ENCODE measurements around the gene ARMH1.
"Not testable (repeated sequence)": the region's sequence is repeated elsewhere in the genome, so short reads cannot be mapped to it uniquely, and the experiment has no call there.

Gene ARMH1

DNA sequence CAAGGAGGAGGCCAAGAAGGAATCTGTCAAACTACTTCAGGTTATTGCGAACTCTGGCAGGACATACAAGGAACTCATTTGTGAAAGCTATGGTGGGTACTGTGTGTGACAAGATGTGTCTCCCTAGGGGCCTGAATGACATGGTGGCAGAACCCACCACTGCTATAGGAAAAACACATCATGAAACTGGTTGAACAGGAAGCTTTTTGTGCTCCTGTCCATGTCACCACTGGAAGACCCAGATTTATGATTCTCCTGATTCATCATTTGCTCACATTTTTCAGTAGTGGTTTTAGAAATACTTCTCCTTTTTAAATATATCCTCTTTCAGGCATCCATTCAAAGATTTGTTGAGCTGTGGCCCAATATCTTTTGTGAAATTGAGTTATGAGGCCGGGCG is 23.6 kb downstream of the ARMH1 start:
- H2AFZ ChIP-seq (ENCODE audit: low read depth, low read length) = no peak overlapping the region
- no peaks in the 10 kb centered on the region for H3K27me3 ChIP-seq (ENCODE audit: insufficient read depth, low read length)
- H3K4me3 ChIP-seq (ENCODE audit: low read length) = no peak overlapping the region
- H3K9me3 ChIP-seq (ENCODE audit: low read length) = no peaks in the 10 kb centered on the region
- H3K36me3 ChIP-seq (ENCODE audit: insufficient read depth, low read length) = no peaks in the 10 kb centered on the region
- no peaks in the 10 kb centered on the region for H3K4me1 ChIP-seq (ENCODE audit: insufficient read depth, low read length)

DNA sequence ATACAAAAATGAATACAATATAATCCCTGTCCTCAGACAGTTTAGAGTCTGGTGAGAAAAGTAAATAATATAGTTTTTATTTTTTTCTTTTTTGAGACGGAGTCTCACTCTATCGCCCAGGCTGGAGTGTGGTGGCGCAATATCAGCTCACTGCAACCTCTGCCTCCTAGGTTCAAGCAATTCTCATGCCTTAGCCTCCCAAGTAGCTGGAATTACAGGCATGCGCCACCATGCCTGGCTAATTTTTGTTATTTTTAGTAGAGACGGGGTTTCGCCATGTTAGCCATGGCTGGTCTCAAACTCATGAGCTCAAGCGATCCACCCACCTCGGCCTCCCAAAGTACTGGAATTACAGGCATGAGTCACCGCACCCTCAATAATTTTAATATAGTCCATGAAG is 24.9 kb downstream of the ARMH1 start:
- H3K36me3 ChIP-seq (ENCODE audit: insufficient read depth, low read length); H3K27me3 ChIP-seq (ENCODE audit: insufficient read depth, low read length); H3K4me3 ChIP-seq (ENCODE audit: low read length): not testable (repeated sequence)

DNA sequence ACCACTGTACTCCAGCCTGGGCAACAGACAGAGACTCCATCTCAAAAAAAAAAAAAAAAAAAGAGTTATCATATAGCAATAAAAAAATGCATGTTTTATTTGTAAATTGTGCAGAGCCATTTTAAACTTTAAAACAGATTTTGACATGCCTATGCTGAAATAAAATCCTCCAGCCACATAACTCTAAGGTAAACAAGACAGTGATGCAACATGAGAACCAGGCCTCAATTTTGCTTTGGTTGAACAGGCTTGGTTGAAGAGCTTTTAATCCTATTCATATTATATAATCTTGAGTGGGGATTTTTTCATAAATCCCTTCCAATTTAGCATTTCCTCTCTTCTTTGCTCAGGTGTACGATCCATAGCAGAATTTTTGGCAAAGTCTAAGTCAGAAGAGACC is 26.1 kb downstream of the ARMH1 start:
- Histone ChIP-seq H3K4me1 (ENCODE audit: insufficient read depth, low read length) (no peaks in the 10 kb centered on the region), H3K36me3 (ENCODE audit: insufficient read depth, low read length) (no peaks in the 10 kb centered on the region), H3K27me3 (ENCODE audit: insufficient read depth, low read length) (no peaks in the 10 kb centered on the region), H3K4me3 (ENCODE audit: low read length) (no peak overlapping the region), H3K9me3 (ENCODE audit: low read length) (no peaks in the 10 kb centered on the region), H2AFZ (ENCODE audit: low read depth, low read length) (no peak overlapping the region)

More for the DNA sequence above, 24.9 kb downstream of the ARMH1 start:
- not testable (repeated sequence) for H3K4me1 ChIP-seq (ENCODE audit: insufficient read depth, low read length); H2AFZ ChIP-seq (ENCODE audit: low read depth, low read length); H3K9me3 ChIP-seq (ENCODE audit: low read length)

DNA sequence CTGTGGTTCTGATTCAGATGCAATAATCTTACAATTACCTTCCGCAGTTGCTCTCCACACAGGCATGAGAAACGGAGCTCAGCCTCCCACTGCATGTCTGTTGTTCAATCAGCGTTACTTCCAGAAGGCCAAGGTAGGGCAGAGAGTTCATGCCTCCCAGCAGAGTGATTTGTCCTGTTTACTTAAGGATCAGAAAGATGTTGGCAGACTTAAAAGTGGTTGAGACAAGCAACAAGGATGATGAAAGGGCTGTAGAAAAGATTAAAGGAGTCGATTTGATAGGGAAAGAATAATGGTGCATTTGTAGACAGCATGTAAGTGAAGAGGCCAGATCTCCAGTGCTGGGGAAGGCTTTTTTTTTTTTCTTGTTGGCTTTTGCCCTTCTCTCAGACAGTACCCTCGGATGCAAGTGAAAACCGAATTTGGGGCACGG is 26.6 kb downstream of the ARMH1 start:
- H3K4me1 ChIP-seq (ENCODE audit: insufficient read depth, low read length) = no peaks in the 10 kb centered on the region
- H3K4me3 ChIP-seq (ENCODE audit: low read length) = no peak overlapping the region
- H3K27me3 ChIP-seq (ENCODE audit: insufficient read depth, low read length) = no peaks in the 10 kb centered on the region
- no peaks in the 10 kb centered on the region for H3K36me3 ChIP-seq (ENCODE audit: insufficient read depth, low read length)
- no peak overlapping the region for H2AFZ ChIP-seq (ENCODE audit: low read depth, low read length)
- H3K9me3 ChIP-seq (ENCODE audit: low read length) = no peaks in the 10 kb centered on the region

DNA sequence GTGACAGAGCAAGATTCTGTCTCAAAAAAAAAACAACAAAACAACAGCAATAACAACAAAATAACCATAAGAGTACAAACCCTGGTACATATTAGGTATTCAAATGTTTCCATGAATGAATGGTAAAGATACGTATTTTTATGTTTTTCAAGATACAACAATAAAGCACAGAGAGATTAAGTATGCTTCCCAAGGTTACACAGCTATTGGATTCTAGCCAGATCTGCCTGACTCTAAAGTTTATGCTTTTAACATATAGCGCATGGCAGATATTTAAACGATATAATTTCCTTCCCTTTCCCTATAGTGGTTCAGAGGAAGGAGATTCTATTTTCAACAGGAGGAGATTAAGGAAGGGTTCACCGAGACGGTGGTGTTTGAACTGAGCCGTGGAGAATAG is 31.0 kb downstream of the ARMH1 start:
- H3K27me3 ChIP-seq (ENCODE audit: insufficient read depth, low read length) = no peaks in the 10 kb centered on the region
- H3K36me3 ChIP-seq (ENCODE audit: insufficient read depth, low read length) = peaks cover 2% of the 10 kb centered on the region
- no peak overlapping the region for H3K4me3 ChIP-seq (ENCODE audit: low read length)
- no peaks in the 10 kb centered on the region for H3K4me1 ChIP-seq (ENCODE audit: insufficient read depth, low read length)
- H3K9me3 ChIP-seq (ENCODE audit: low read length) = peaks cover 14% of the 10 kb centered on the region
- H2AFZ ChIP-seq (ENCODE audit: low read depth, low read length) = no peak overlapping the region

DNA sequence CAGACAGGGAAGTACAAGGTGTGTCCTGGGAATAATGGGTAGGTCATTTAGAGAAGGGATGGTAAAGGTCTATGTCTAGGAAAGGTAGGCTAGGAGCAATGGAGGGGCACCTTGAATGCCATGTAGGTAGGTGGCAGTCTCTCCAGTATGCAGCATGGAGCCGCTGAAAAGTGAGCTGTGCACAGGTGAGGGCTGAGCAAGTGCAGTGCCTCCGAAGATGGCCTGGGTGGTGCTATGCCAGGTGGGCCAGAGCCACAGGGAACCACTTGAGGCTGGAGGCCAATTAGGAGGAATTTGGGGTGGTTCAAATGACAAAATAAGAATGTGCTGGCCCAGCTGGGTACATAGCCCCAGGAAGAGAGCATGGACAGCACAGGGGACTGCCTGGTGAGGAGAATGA is 31.4 kb downstream of the ARMH1 start:
- Histone ChIP-seq H2AFZ (ENCODE audit: low read depth, low read length) (no peak overlapping the region), H3K9me3 (ENCODE audit: low read length) (peaks cover 14% of the 10 kb centered on the region), H3K36me3 (ENCODE audit: insufficient read depth, low read length) (peaks cover 2% of the 10 kb centered on the region), H3K4me1 (ENCODE audit: insufficient read depth, low read length) (no peaks in the 10 kb centered on the region), H3K27me3 (ENCODE audit: insufficient read depth, low read length) (no peaks in the 10 kb centered on the region), H3K4me3 (ENCODE audit: low read length) (no peak overlapping the region)

DNA sequence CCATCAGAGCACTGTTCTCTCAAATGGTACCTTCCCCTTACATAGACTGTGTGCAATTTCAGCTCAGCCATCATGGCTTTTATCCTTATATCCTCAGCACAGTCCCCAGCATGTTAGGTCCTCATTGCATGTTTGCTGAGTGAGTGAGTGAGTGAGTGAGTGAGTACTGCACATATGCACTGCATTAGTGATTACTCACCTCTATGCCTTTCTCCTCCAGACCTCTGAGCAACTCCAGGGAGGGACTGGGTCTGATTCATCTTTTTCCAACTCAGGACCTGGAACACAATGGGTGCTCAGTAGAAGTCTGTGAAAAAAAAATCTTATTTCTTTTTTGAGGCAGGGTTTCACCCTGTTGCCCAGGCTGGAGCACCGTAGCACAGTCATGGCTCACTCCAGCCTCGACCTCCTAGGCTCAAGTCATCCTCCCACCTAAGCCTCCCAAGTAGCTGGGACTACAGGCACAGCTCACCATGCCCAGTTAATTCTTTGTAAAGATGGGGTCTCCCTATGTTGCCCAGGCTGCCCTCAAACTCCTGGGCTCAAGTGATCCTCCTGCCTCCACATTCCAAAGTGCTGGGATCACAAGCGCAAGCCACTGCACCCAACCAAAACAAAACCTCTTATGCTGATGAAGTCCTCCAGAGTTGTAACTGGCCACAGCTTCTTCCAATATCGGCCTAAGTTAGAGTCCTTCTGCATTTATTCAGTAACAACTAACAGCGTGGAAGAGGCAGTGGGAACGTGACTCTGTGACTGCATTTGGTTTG is 32.8 kb downstream of the ARMH1 start:
- Histone ChIP-seq H3K9me3 (ENCODE audit: low read length) (peaks cover 14% of the 10 kb centered on the region), H3K4me1 (ENCODE audit: insufficient read depth, low read length) (no peaks in the 10 kb centered on the region), H2AFZ (ENCODE audit: low read depth, low read length) (no peak overlapping the region), H3K36me3 (ENCODE audit: insufficient read depth, low read length) (peaks cover 2% of the 10 kb centered on the region), H3K27me3 (ENCODE audit: insufficient read depth, low read length) (no peaks in the 10 kb centered on the region), H3K4me3 (ENCODE audit: low read length) (no peak overlapping the region)

DNA sequence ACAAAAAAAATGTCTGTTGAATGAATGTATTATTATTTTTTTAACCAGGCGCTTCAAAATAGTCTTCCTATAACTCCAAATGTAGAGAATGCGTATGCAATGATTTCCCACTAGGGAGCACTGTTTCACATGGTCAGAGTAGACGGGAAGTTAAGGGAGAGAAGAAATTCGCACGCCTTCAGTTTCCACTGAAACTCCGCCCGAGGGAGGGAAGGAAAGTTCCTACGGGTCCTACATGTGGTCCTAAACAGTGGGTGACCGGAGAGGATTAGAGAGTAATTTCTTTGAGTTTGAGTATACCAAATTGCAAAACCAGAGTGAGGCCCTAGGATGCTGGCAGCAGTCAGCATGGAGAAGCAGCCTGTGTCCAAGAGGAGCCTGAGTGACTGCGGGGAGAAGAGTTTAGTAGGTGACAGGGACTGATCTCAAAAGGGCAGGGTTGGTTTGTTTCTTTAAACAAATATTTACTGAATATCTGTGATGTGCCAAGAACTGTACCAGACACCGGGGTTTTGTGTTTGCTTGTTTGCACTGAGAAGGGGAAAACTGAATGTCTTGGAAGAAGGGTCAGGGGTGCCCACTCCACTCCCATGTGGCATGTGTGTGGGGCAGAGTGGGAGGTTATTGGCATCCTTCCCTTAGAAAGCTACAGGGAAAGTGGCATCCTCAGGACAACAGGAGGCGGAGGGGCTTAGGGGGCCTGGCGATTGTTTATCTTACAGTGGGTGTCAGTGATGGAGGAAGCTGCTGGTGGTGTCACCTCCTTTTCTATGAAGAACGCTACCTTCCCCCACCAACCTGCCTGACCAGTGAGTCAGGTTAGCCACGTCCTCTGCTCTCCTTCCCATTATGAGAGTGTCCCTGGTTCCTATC is 33.7 kb downstream of the ARMH1 start:
- peaks cover 14% of the 10 kb centered on the region for H3K9me3 ChIP-seq (ENCODE audit: low read length)
- no peak overlapping the region for H2AFZ ChIP-seq (ENCODE audit: low read depth, low read length)
- peaks cover 2% of the 10 kb centered on the region for H3K36me3 ChIP-seq (ENCODE audit: insufficient read depth, low read length)
- no peak overlapping the region for H3K4me3 ChIP-seq (ENCODE audit: low read length)
- no peaks in the 10 kb centered on the region for H3K27me3 ChIP-seq (ENCODE audit: insufficient read depth, low read length)
- H3K4me1 ChIP-seq (ENCODE audit: insufficient read depth, low read length) = no peaks in the 10 kb centered on the region

DNA sequence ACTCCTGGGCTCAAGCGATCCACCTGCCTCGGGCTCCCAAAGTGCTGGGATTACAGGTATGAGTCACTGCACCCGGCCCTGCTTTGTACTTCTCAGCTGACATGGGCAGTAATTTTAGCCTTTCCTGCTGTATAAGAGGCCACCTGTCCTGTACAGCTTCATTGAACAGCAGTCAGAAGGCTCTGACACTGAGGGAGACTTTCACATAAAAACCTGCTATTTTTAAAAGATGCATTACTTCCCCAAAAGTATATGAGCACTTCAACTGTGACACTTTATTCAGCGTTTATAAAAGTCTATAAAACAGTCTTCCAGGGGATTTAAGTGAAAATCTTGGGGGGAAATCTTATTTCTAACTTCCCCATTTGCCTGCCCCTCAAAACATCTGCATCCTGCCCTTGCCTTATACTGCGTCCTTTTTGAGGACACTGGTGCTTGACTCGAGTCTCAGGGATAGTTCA is 38.8 kb downstream of the ARMH1 start:
- Histone ChIP-seq H3K4me1 (ENCODE audit: insufficient read depth, low read length) (no peaks in the 10 kb centered on the region), H3K4me3 (ENCODE audit: low read length) (no peak overlapping the region), H2AFZ (ENCODE audit: low read depth, low read length) (no peak overlapping the region), H3K36me3 (ENCODE audit: insufficient read depth, low read length) (no peaks in the 10 kb centered on the region), H3K27me3 (ENCODE audit: insufficient read depth, low read length) (no peaks in the 10 kb centered on the region), H3K9me3 (ENCODE audit: low read length) (peaks cover 6% of the 10 kb centered on the region)

DNA sequence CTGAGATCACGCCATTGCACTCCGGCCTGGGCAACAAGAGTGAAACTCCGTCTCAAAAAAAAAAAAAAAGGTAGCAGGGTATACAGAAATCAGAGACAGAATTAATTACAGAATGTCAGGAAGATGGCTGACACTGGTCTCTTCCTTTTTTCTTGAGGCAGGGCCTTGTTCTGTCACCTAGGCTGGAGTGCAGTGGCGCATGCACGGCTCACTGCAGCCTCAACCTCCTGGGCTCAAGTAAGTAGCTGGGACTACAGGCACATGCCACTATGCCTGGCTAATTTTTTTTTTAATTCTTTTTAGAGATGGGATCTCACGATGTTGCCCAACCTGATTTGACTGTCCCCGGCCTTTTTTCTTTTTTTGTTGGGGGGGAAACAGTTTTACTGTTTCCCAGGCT is 40.0 kb downstream of the ARMH1 start:
- Histone ChIP-seq H3K4me1 (ENCODE audit: insufficient read depth, low read length) (no peaks in the 10 kb centered on the region), H3K9me3 (ENCODE audit: low read length) (no peaks in the 10 kb centered on the region), H3K4me3 (ENCODE audit: low read length) (no peak overlapping the region), H3K36me3 (ENCODE audit: insufficient read depth, low read length) (no peaks in the 10 kb centered on the region), H3K27me3 (ENCODE audit: insufficient read depth, low read length) (no peaks in the 10 kb centered on the region), H2AFZ (ENCODE audit: low read depth, low read length) (no peak overlapping the region)

DNA sequence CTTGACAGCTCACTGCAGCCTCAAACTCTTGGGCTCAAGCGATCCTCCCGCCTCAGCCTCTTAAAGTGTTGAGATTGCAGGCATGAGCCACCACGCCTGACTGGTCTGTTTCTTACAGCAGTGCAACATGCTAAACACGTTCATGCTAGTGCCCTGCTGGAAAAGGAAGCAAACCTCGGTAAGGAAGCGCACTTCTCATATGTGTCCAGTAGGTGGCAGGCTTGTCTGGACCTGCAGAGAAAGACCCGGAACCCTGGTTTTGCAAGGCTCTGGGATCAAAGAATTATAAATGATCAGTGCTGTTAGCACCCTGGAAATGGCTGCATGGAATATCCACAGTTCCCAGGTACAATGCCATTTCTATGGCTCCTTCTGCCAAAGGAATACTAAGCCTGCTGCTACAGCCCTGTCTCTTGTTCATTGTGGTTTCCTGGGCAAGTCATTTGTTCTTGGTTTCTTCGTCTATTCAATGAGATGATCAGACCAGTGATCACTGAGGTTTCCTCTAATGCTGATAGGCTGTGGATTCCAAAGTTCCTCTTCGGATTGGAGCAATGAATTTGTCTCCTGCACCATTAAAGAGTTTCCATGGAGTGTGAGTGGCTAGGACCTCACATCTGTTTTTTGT is 40.5 kb downstream of the ARMH1 start:
- Histone ChIP-seq H3K36me3 (ENCODE audit: insufficient read depth, low read length) (no peaks in the 10 kb centered on the region), H2AFZ (ENCODE audit: low read depth, low read length) (no peak overlapping the region), H3K27me3 (ENCODE audit: insufficient read depth, low read length) (no peaks in the 10 kb centered on the region), H3K9me3 (ENCODE audit: low read length) (no peaks in the 10 kb centered on the region), H3K4me1 (ENCODE audit: insufficient read depth, low read length) (no peaks in the 10 kb centered on the region), H3K4me3 (ENCODE audit: low read length) (no peak overlapping the region)

DNA sequence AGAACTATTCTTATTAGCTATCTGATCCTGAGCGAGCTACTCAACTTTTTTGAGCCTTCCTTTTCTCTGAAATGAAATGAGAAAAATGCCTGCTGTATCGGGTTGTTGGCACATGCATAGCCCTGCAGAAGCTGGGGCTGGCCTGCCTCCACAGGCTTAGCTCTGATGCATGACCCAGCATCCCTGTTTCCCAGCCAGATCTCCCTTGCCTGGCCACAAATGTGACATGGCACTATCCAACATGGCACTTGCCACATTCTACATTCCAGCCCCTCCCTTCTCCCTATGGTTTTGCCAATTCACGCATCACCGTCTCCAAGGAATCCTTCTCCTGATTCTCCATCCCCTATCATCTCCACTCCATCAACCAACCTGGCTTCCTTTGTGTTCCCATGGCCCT is 42.6 kb downstream of the ARMH1 start:
- no peak overlapping the region for H3K4me3 ChIP-seq (ENCODE audit: low read length)
- no peak overlapping the region for H2AFZ ChIP-seq (ENCODE audit: low read depth, low read length)
- no peaks in the 10 kb centered on the region for H3K36me3 ChIP-seq (ENCODE audit: insufficient read depth, low read length)
- no peaks in the 10 kb centered on the region for H3K9me3 ChIP-seq (ENCODE audit: low read length)
- no peaks in the 10 kb centered on the region for H3K4me1 ChIP-seq (ENCODE audit: insufficient read depth, low read length)
- H3K27me3 ChIP-seq (ENCODE audit: insufficient read depth, low read length) = no peaks in the 10 kb centered on the region

DNA sequence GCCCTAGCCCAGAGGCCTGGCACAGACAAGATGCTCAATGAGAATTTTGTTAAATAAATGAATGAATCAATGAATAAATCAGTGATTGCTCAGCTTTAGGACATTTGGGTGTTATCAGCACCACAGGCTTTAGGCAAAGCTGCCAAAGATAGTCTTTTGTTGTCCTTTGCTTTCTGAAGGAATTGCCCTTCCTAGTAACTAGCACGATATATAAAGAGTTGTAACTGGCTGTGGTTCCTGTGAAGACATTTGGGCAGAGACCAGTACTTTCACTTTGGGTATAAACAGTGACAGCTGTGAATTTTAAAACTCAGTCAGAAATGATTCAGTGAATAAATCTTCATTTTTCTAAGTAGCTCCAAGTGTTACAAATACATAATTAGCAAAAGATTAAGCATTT is 43.1 kb downstream of the ARMH1 start:
- H3K4me3 ChIP-seq (ENCODE audit: low read length) = no peak overlapping the region

More for the DNA sequence above, 43.1 kb downstream of the ARMH1 start:
- Histone ChIP-seq H2AFZ (ENCODE audit: low read depth, low read length) (no peak overlapping the region), H3K9me3 (ENCODE audit: low read length) (no peaks in the 10 kb centered on the region), H3K36me3 (ENCODE audit: insufficient read depth, low read length) (no peaks in the 10 kb centered on the region), H3K27me3 (ENCODE audit: insufficient read depth, low read length) (no peaks in the 10 kb centered on the region), H3K4me1 (ENCODE audit: insufficient read depth, low read length) (no peaks in the 10 kb centered on the region)

Measured in neuron (in vitro differentiated cells).